ENCODE measurements around the gene ATAD3B.
"Not testable (repeated sequence)": the region's sequence is repeated elsewhere in the genome, so short reads cannot be mapped to it uniquely, and the experiment has no call there.

ATAD3B gene

GRCh38 chr1:1531947-1532346, 60.4 kb downstream of the ATAD3B start:
- H3K27ac ChIP-seq = no peak overlapping the region
- TF ChIP-seq CTCF (conservative IDR thresholded peaks at IDR 0.05) = no peak

- not testable (repeated sequence) for H3K27ac ChIP-seq
Measured at GRCh38 chr1:1533176-1533893, 61.8 kb downstream of the ATAD3B start.

- H3K27ac ChIP-seq = not testable (repeated sequence)
Measured at GRCh38 chr1:1533894-1534291, 62.3 kb downstream of the ATAD3B start.

GRCh38 chr1:1534401-1535154, 63.0 kb downstream of the ATAD3B start:
- H3K27ac ChIP-seq = no peak overlapping the region
- no peak for TF ChIP-seq CTCF (conservative IDR thresholded peaks at IDR 0.05)

- TF ChIP-seq CTCF (conservative IDR thresholded peaks at IDR 0.05) = no peak
- no peak overlapping the region for H3K27ac ChIP-seq
Measured at GRCh38 chr1:1535201-1536018, 63.8 kb downstream of the ATAD3B start.

- no peak overlapping the region for H3K27ac ChIP-seq
- no peak for TF ChIP-seq CTCF (conservative IDR thresholded peaks at IDR 0.05)
Measured at GRCh38 chr1:1536019-1536937, 64.7 kb downstream of the ATAD3B start.

GRCh38 chr1:1536938-1537546, 65.5 kb downstream of the ATAD3B start:
- no peak for TF ChIP-seq CTCF (conservative IDR thresholded peaks at IDR 0.05)
- H3K27ac ChIP-seq = no peak overlapping the region

Measured in VCaP (cell line).